Measurements from ENCODE around the gene TNK2. TPM values are rescaled to one million over a fixed set of nuclear protein-coding genes. Genes with fewer than 3 reads are reported as not detected.

Gene TNK2
- polyA plus RNA-seq, 3 donors = 0.84 to 131 (median 1.8) TPM

GRCh38 chr3:195897853-195898415 lies 10.4 kb downstream of the TNK2 start:
- Mint-ChIP-seq H3K4me3 (peak overlapping the region in 1 of 2 donors; percentile 28), H3K9me3 (peaks cover 0 to 1% (median 0%) of the 10 kb centered on the region in 7 donors), H3K4me1 (peaks cover 83% of the 10 kb centered on the region), H3K36me3 (peaks cover 12 to 26% of the 10 kb centered on the region in 2 donors), H3K27ac (peak overlapping the region; percentile 48 to 99 (median 82)), H3K27me3 (ENCODE audit: low read depth in 3 of 3) (no peaks in the 10 kb centered on the region)
- Histone ChIP-seq H3K4me2 (replicated peaks; ENCODE audit: extremely low read depth, low read length, poor library complexity, severe bottlenecking) (peak overlapping the region; percentile 3), H3K9ac (ENCODE audit: insufficient read depth, low read length, poor library complexity, severe bottlenecking) (no peak overlapping the region), H3K4me1 (ENCODE audit: control insufficient read depth in 1 of 2, insufficient read depth in 2 of 2, low read length in 2 of 2) (peaks cover 88 to 95% of the 10 kb centered on the region in 2 donors), H3K9me3 (replicated peaks in 1 of 2; ENCODE audit: control insufficient read depth in 1 of 2, insufficient read depth in 1 of 2, low read length in 2 of 2) (no peaks in the 10 kb centered on the region), H3K27ac (ENCODE audit: low read depth in 1 of 2, low read length in 2 of 2) (peak overlapping the region; percentile 6 to 52), H3K36me3 (replicated peaks in 1 of 2; ENCODE audit: control insufficient read depth in 1 of 2, insufficient read depth in 2 of 2, low read length in 2 of 2) (no peaks in the 10 kb centered on the region), H2AFZ (ENCODE audit: insufficient read depth, low read depth, low read length, poor library complexity, severe bottlenecking) (no peak overlapping the region), H3K4me3 (replicated peaks in 1 of 3; ENCODE audit: low read depth in 2 of 3, low read length in 3 of 3) (no peak overlapping the region), H3K79me2 (ENCODE audit: insufficient read depth, low read length) (peaks cover 96% of the 10 kb centered on the region), H3K27me3 (ENCODE audit: control insufficient read depth in 2 of 2, insufficient read depth in 2 of 2, low read length in 2 of 2) (no peaks in the 10 kb centered on the region), H4K20me1 (ENCODE audit: insufficient read depth, low read length) (peaks cover 20% of the 10 kb centered on the region)
- intact Hi-C loops (cut with micrococcal nuclease) = no loop called here
- no peak for DNase-seq
- WGBS (ENCODE audit: insufficient coverage) = 25% methylated on average over 9 of the region's 11 CpGs
- TF ChIP-seq CTCF (IDR thresholded peaks at IDR 0.05) = no peak

DNA sequence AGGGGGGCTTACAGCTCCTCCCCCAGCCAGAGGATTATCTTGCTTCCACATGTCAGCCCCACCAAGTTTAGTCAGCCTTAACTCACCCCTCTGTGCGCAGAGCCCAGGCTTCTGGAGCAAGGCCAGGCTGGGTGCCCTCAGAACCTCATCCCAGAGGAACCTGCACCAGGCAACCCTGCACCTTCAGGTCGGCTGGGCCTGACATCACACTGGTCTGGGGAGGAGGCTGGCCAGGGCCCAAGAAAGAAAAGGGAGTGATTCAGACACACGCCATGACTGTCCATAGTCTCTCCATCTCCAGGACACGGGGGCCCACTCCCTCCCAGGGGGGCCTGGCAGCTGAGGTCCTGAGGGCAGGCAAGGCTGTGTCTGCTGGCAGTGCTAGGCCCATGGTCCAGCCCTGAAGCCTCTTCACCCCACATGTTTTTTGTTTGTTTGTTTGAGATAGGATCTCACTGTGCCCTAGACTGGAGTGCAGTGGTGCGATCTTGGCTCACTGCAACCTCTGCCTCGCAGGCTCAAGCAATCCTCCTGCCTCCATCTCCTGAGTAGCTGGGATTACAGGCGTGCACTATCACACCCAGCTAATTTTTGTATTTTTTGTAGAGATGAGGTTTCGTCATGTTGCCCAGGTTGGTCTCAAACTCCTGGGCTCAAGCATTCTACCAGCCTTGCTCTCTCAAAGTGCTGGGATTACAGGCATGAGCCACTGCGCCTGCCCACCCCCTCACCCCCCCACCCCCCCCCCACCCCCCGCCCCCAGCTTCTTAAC lies 11.1 kb downstream of the TNK2 start:
- peaks cover 12 to 27% of the 10 kb centered on the region in 2 donors for H3K36me3 Mint-ChIP-seq
- DNase-seq = peak; percentile 40 to 55 (median 51)
- 54% methylated on average over 4 of the region's 10 CpGs for WGBS (ENCODE audit: insufficient coverage)
- peaks cover 76% of the 10 kb centered on the region for H3K4me1 Mint-ChIP-seq
- H4K20me1 ChIP-seq (ENCODE audit: insufficient read depth, low read length) = peaks cover 26% of the 10 kb centered on the region
- no peaks in the 10 kb centered on the region for H3K27me3 Mint-ChIP-seq (ENCODE audit: low read depth in 3 of 3)
- H3K27me3 ChIP-seq (ENCODE audit: control insufficient read depth in 2 of 2, insufficient read depth in 2 of 2, low read length in 2 of 2) = no peaks in the 10 kb centered on the region
- peak overlapping the region; percentile 88 to 99 (median 95) for H3K27ac Mint-ChIP-seq
- H3K4me3 Mint-ChIP-seq = peak overlapping the region; percentile 87 to 90
- peak overlapping the region; percentile 99 for H3K4me2 ChIP-seq (replicated peaks; ENCODE audit: extremely low read depth, low read length, poor library complexity, severe bottlenecking)
- H3K4me3 ChIP-seq (replicated peaks in 1 of 3; ENCODE audit: low read depth in 2 of 3, low read length in 3 of 3) = peak overlapping the region in 1 of 3 experiments; percentile 84
- intact Hi-C loops (cut with micrococcal nuclease) = no loop called here
- H2AFZ ChIP-seq (ENCODE audit: insufficient read depth, low read depth, low read length, poor library complexity, severe bottlenecking) = no peak overlapping the region
- H3K9ac ChIP-seq (ENCODE audit: insufficient read depth, low read length, poor library complexity, severe bottlenecking) = peak overlapping the region; percentile 88
- H3K27ac ChIP-seq (ENCODE audit: low read depth in 1 of 2, low read length in 2 of 2) = peak overlapping the region; percentile 93 to 98
- H3K9me3 Mint-ChIP-seq = peaks cover 0 to 1% (median 0%) of the 10 kb centered on the region in 7 donors
- peaks cover 81 to 90% of the 10 kb centered on the region in 2 donors for H3K4me1 ChIP-seq (ENCODE audit: control insufficient read depth in 1 of 2, insufficient read depth in 2 of 2, low read length in 2 of 2)
- no peak for TF ChIP-seq CTCF (IDR thresholded peaks at IDR 0.05)
- H3K36me3 ChIP-seq (replicated peaks in 1 of 2; ENCODE audit: control insufficient read depth in 1 of 2, insufficient read depth in 2 of 2, low read length in 2 of 2) = peaks cover under 1 to 2% of the 10 kb centered on the region in 2 donors
- no peaks in the 10 kb centered on the region for H3K9me3 ChIP-seq (replicated peaks in 1 of 2; ENCODE audit: control insufficient read depth in 1 of 2, insufficient read depth in 1 of 2, low read length in 2 of 2)
- peaks cover 95% of the 10 kb centered on the region for H3K79me2 ChIP-seq (ENCODE audit: insufficient read depth, low read length)

Data from CD14-positive monocyte (primary cell).